Fibroblast of skin of right biceps (primary cell): Measurements from ENCODE around the gene CYB5R3.
A peak's percentile ranks its signal among the peaks of the same experiment; 100 is the strongest.
"Not testable (repeated sequence)": the region's sequence is repeated elsewhere in the genome, so short reads cannot be mapped to it uniquely, and the experiment has no call there.

Experiments used
- DNase-seq: peaks from one replicate; pipeline ENCODE4 v3.0.0-alpha.2; 2013

Gene CYB5R3

GRCh38 chr22:42596336-42596735 lies 52.9 kb downstream of the CYB5R3 start:
- DNase-seq = no peak

- no peak for DNase-seq
Observed at GRCh38 chr22:42595434-42595833, 53.8 kb downstream of the CYB5R3 start.

- no peak for DNase-seq
Observed at GRCh38 chr22:42591987-42592386, 57.2 kb downstream of the CYB5R3 start.

GRCh38 chr22:42587588-42588175 lies 61.5 kb downstream of the CYB5R3 start:
- no peak for DNase-seq

GRCh38 chr22:42586381-42586780 lies 62.8 kb downstream of the CYB5R3 start:
- no peak for DNase-seq

GRCh38 chr22:42585096-42585495 lies 64.1 kb downstream of the CYB5R3 start:
- DNase-seq = no peak

GRCh38 chr22:42584364-42584940 lies 64.7 kb downstream of the CYB5R3 start:
- no peak for DNase-seq

GRCh38 chr22:42582987-42583386 lies 66.2 kb downstream of the CYB5R3 start:
- DNase-seq = no peak

GRCh38 chr22:42581762-42582716 lies 67.2 kb downstream of the CYB5R3 start:
- peak; percentile 72 for DNase-seq

GRCh38 chr22:42581194-42581761 lies 67.9 kb downstream of the CYB5R3 start:
- not testable (repeated sequence) for DNase-seq

- DNase-seq = not testable (repeated sequence)
Observed at GRCh38 chr22:42580040-42580439, 69.2 kb downstream of the CYB5R3 start.

GRCh38 chr22:42577623-42578240 lies 71.5 kb downstream of the CYB5R3 start:
- no peak for DNase-seq

GRCh38 chr22:42577141-42577540 lies 72.1 kb downstream of the CYB5R3 start:
- DNase-seq = not testable (repeated sequence)

GRCh38 chr22:42575996-42576574 lies 73.1 kb downstream of the CYB5R3 start:
- DNase-seq = not testable (repeated sequence)

GRCh38 chr22:42574468-42574867 lies 74.7 kb downstream of the CYB5R3 start:
- not testable (repeated sequence) for DNase-seq

- not testable (repeated sequence) for DNase-seq
Observed at GRCh38 chr22:42574046-42574445, 75.1 kb downstream of the CYB5R3 start.

GRCh38 chr22:42571068-42571467 lies 78.1 kb downstream of the CYB5R3 start:
- DNase-seq = not testable (repeated sequence)

GRCh38 chr22:42570580-42570979 lies 78.6 kb downstream of the CYB5R3 start:
- not testable (repeated sequence) for DNase-seq

- DNase-seq = not testable (repeated sequence)
Observed at GRCh38 chr22:42567950-42568349, 81.2 kb downstream of the CYB5R3 start.
